ENCODE data around the gene SCN1A. TPM values are rescaled to one million over a fixed set of nuclear protein-coding genes. Genes with fewer than 3 reads are reported as not detected.

SCN1A gene
- total RNA-seq, 1 donor from 2014 or later, result not detected

Other genes with a start within 250 kb of the SCN1A start
- 13.5 TPM for gene TTC21B, start 174.2 kb downstream of the SCN1A start, total RNA-seq
- gene SCN9A, start 247.9 kb upstream of the SCN1A start, total RNA-seq, result 5.7 TPM